Measurements from ENCODE around the gene SPIN1.
A peak's percentile ranks its signal among the peaks of the same experiment; 100 is the strongest.

SPIN1 gene

GRCh38 chr9:88436379-88436778 is 48.1 kb downstream of the SPIN1 start:
- no peak for DNase-seq (ENCODE audit: low read depth)

- DNase-seq (ENCODE audit: low read depth), result no peak
Observed at GRCh38 chr9:88437210-88438146, 49.2 kb downstream of the SPIN1 start.

- DNase-seq (ENCODE audit: low read depth), result no peak
Observed at GRCh38 chr9:88438811-88439210, 50.6 kb downstream of the SPIN1 start.

- DNase-seq (ENCODE audit: low read depth), result no peak
Observed at GRCh38 chr9:88441301-88442007, 53.2 kb downstream of the SPIN1 start.

GRCh38 chr9:88443480-88444113 is 55.4 kb downstream of the SPIN1 start:
- DNase-seq (ENCODE audit: low read depth), result no peak

GRCh38 chr9:88446728-88447127 is 58.5 kb downstream of the SPIN1 start:
- no peak for DNase-seq (ENCODE audit: low read depth)

- no peak for DNase-seq (ENCODE audit: low read depth)
Observed at GRCh38 chr9:88447431-88447830, 59.2 kb downstream of the SPIN1 start.

- no peak for DNase-seq (ENCODE audit: low read depth)
Observed at GRCh38 chr9:88451160-88451559, 62.9 kb downstream of the SPIN1 start.

GRCh38 chr9:88458716-88459465 is 70.6 kb downstream of the SPIN1 start:
- DNase-seq (ENCODE audit: low read depth), result peak; percentile 53

GRCh38 chr9:88460587-88461332 is 72.5 kb downstream of the SPIN1 start:
- DNase-seq (ENCODE audit: low read depth), result peak; percentile 24

GRCh38 chr9:88462191-88462590 is 73.9 kb downstream of the SPIN1 start:
- DNase-seq (ENCODE audit: low read depth), result peak; percentile 87

- DNase-seq (ENCODE audit: low read depth), result no peak
Observed at GRCh38 chr9:88464851-88465250, 76.6 kb downstream of the SPIN1 start.

- DNase-seq (ENCODE audit: low read depth), result no peak
Observed at GRCh38 chr9:88468226-88468625, 80.0 kb downstream of the SPIN1 start.

GRCh38 chr9:88476491-88477271 is 88.4 kb downstream of the SPIN1 start:
- peak; percentile 11 for DNase-seq (ENCODE audit: low read depth)

GRCh38 chr9:88477300-88477751 is 89.1 kb downstream of the SPIN1 start:
- DNase-seq (ENCODE audit: low read depth), result peak; percentile 83

- no peak for DNase-seq (ENCODE audit: low read depth)
Observed at GRCh38 chr9:88478246-88478645, 90.0 kb downstream of the SPIN1 start.

GRCh38 chr9:88481933-88482332 is 93.7 kb downstream of the SPIN1 start:
- no peak for DNase-seq (ENCODE audit: low read depth)

- DNase-seq (ENCODE audit: low read depth), result no peak
Observed at GRCh38 chr9:88488166-88488565, 99.9 kb downstream of the SPIN1 start.

- DNase-seq (ENCODE audit: low read depth), result no peak
Observed at GRCh38 chr9:88494983-88495721, 106.9 kb downstream of the SPIN1 start.

- no peak for DNase-seq (ENCODE audit: low read depth)
Observed at GRCh38 chr9:88497224-88497623, 109.0 kb downstream of the SPIN1 start.

Data from amniotic epithelial cell (primary cell).